Activated T-cell treated with anti-CD3 and anti-CD28 coated beads for 1 hour (primary cell): ENCODE results near the gene SNX15.

Experiments used
- DNase-seq: peaks from one replicate; pipeline ENCODE4 v3.0.0-alpha.2; 2020; ENCODE audit warnings: low read depth

The SNX15 gene

DNA sequence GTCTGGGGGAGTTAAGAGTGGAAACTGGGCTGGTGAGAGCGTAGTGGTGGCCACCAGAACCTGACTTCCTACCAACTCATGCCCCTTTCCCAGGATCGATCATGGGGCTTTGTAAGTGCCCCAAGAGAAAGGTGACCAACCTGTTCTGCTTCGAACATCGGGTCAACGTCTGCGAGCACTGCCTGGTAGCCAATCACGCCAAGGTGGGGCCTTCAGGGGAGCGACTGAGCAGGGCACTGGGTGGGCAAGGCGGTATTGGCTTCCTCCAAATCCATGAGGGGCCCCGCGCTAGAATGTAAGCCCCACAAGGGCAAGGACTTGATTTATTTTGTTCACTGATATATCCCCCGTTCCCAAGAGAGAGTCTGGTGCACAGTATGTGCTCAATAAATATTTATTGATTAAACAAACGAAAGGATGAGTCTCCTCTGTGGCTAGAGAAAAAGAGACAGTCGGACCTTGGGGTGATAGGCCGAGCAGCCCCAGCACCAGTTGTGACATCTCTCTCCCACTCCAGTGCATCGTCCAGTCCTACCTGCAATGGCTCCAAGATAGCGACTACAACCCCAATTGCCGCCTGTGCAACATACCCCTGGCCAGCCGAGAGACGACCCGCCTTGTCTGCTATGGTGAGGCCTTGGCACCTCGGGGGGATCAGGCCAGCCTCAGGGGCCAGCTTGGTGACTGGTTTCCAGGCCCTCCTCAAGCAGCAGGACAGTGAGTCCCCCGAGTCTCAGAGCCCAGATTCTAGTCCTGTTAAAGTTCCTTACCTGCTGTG, 57.5 kb downstream of the SNX15 start:
- no peak for DNase-seq

DNA sequence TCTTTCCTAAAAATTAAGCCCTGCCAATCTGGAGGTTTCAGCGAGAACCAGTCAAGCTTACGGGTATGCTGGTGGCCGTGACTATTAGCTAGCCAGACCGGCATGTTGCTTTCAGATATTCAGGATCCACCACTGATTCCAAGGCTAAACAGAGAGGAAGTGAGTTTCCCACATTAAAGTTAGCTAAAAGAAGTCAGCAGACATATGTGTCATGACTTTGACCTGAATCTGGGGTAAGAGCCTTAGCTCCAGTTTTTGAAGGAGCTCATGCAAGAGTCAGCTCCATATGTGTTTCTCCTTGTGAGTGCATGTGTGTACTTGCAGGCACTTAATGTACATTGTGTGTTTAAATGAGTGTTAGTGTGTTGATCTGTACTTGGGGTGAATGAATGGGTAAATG, 58.2 kb downstream of the SNX15 start:
- DNase-seq = no peak

DNA sequence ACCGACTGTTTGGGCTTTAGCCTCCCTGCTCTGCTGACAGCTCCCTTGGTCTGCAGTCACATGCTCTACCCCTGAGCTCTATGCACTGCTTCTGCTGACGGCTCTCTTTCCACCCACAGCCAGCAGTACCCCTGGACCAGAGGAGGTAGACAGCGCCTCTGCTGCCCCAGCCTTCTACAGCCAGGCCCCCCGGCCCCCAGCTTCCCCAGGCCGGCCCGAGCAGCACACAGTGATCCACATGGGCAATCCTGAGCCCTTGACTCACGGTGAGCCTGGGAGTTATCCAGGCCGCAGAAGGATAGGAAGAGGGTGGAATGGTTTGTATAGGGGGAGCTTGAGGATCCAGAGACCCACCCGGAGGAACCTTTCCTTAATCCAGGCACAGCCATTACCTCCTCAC, 59.6 kb downstream of the SNX15 start:
- DNase-seq = no peak

DNA sequence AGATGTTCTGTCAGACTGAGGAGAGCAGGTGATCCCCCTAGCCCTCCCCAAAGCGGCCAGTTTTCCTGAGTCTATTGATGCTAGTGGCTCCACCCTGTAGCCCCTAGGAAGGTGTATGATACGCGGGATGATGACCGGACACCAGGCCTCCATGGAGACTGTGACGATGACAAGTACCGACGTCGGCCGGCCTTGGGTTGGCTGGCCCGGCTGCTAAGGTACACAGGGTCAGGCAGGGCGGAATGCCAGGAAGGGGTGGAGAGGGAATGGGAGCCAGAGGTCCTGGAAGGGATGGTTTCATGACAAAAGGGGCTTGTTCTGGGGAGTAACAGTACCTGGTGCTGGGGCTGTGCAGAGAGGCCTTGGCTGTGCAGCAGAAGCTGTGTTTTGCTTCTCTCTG, 60.0 kb downstream of the SNX15 start:
- DNase-seq = no peak

DNA sequence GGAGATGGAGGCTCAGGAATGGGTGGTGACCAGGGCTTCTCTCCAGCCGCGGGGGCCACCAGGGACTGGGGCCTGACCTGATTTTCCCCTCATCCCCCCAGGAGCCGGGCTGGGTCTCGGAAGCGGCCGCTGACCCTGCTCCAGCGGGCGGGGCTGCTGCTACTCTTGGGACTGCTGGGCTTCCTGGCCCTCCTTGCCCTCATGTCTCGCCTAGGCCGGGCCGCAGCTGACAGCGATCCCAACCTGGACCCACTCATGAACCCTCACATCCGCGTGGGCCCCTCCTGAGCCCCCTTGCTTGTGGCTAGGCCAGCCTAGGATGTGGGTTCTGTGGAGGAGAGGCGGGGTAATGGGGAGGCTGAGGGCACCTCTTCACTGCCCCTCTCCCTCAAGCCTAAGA, 60.6 kb downstream of the SNX15 start:
- no peak for DNase-seq

DNA sequence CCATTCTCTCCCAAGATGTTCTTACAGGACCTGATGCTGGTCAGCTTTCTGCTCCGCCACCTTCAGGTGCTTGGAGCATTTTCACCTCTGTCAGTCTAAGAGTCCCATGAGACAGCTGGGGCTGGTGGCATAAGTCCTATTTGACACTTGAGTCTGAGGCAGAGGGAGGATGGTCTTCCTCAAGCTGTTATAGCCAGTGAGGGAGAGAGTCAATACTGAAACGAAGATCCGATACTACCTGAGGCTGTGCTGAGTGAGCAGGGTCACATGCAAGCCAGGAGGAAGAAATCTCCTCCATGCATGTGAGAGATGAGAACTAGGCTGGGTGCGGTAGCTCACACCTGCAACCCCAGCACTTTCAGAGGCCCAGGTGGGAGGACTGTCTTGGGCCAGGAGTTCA, 62.4 kb downstream of the SNX15 start:
- DNase-seq = no peak
